Epidermal melanocyte (primary cell): ENCODE data around the gene FAM184B.
A peak's percentile ranks its signal among the peaks of the same experiment; 100 is the strongest.

Source experiments
- DNase-seq: peaks from one replicate; pipeline ENCODE4 v3.0.0; 2011; ENCODE audit warnings: low spot score; ENCODE audit not compliant: insufficient read length

FAM184B gene

GRCh38 chr4:17636696-17637622 lies 144.5 kb downstream of the FAM184B start:
- peak; percentile 69 for DNase-seq

DNA sequence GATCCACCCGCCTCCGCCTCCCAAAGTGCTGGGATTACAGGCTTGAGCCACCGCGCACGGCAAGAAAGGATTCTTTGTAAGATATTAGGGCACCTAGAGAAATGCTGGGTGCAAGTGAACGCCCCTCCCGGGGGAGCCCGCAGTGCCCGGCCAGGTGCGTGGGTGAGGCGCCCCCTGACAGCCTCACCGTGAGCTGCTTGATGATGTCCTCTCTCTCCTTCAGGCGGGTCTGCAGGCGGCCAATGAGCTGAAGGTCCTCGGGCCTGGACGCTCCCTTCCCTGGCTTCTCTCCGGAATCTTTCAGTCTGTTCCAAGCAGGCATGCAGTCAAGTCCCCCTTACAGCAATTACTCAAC lies 145.1 kb downstream of the FAM184B start:
- DNase-seq: no peak

DNA sequence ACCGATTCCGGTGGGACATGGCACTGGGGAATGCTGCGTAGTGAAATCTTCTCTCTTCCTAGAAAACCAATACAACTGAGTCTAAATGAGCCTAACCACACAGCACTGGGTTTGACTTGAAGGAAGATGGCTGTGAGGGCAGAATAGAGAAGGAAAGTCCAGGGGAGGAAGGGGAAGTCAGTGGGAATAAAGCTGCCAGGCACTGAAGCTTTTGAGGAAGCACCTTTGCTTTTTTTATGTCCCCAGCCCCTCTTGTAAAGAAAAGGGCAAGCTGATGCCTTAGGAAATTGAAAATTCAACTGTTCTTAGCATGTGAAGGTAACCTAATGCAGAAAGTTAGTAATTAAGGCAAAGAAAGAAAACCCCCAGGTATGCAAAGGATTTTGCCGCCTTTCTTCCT lies 146.4 kb downstream of the FAM184B start:
- DNase-seq: no peak

DNA sequence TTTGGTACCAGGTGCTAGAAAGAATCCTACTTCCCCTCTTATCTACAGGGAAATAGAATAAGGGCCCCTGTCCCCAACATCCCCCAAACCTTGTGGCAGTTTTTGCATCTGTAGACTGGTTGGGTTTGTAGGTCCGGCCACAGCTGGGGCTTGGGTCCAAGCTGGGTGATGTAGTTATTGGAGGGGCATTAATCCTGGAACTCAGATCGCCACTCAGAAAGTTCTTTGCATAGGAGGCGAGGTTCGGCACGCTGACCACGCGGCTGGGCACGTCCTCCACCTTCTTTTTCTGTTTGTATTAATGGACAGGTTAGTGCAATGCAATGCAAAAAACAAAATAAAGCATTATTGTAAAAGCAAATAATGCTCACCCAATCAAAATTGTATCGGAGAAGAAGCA lies 147.8 kb downstream of the FAM184B start:
- DNase-seq: no peak

DNA sequence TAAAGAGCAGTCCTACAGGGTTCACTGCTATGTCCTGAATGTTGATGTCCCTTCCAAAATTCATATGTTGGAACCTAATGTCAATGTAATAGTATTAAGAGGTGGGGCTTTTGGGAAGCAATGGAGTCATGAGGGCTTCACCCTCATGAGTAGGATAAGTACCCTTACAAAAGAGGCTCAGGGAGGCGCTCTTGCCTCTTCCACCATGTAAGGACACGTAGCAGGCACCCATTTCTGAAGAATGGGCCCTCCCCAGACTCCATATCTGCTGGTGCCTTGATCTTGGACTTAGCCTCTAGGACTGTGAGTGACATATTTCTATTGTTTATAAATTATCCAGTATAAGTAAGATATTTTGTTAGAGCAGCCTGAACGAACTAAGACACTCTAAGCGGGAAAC lies 151.2 kb downstream of the FAM184B start:
- DNase-seq: no peak

GRCh38 chr4:17624821-17625220 lies 156.6 kb downstream of the FAM184B start:
- DNase-seq: no peak

DNA sequence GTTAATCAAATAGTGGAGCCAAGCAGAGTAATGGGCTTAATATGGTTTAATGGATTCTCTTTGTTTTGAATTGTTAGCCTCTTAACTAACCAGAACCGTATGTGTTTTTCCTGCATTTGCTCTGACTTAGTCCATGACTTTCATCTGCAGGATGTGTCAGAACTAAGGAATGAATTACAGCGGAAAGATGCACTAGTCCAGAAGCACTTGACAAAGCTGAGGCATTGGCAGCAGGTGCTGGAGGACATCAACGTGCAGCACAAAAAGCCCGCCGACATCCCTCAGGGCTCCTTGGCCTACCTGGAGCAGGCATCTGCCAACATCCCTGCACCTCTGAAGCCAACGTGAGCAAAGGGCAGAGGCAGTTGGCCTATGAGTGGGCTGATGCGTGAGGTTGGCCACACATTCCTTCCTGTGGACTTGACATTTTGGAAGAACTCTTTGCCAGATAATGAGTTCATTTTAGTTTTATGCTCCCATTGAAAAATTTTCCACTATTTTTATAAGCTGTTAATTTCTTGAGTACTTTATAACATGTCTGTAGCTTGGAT lies 157.9 kb downstream of the FAM184B start:
- no peak for DNase-seq

DNA sequence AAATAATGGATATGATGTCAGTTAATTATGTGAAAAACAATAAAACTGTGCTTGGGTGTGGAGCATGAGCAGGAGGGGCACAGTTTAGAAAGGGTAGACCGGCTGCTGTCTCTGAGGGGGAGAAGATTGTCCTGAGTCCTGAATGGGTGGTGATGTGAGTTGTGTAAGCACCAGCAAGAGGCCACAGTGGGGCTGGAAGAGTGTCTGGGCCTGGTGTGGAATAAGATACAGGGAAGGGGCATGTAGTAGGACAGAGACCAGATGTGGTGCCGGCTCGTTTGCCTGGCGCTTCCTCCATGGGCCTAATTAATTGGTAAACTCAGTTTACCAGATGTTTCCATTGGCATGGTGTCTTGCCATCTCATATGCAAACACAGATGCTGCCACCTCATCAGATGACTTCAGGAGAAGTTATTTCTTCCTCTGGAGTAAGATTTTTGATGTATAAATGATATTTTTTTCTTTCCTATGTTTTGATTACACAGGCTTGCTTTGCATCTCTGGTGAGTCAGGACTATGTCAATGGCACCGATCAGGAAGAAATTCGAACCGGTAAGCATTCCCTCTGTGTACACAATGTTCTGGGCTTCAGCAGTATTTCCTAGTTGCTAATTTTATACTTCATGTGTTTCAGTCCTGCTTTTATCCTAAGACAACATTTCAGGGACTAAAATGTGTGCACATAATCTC lies 161.9 kb downstream of the FAM184B start:
- no peak for DNase-seq

DNA sequence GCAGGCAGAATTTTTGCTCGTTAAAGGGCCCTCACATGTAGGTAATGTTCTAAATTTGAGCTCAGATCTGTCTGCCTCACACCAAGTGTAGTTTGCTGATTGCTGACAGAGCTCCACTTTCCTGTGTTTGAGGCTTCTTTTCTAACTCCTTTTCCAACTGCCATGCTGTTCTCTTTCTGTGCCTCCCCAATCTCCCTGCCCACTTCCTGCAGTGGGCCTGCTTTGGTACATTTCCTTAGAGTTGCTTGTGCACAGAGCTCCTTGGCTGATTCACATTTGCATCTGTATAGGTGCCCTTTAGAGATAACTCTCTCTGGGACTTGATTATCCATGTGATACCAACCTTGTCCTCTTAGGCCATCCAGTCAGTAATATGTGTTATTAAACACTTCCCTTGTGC lies 162.5 kb downstream of the FAM184B start:
- no peak for DNase-seq

- DNase-seq: no peak
These were observed 165.1 kb downstream of the FAM184B start for GRCh38 chr4:17616283-17616682.

GRCh38 chr4:17614416-17615299 lies 166.8 kb downstream of the FAM184B start, which contains the start of gene MED28:
Gene MED28, plus strand, starts transcription at chr4:17614641. Its CDS starts 14 bp downstream, at chr4:17614655.
- DNase-seq: peak; percentile 98

- no peak for DNase-seq
These were observed 167.5 kb downstream of the FAM184B start for GRCh38 chr4:17613761-17614415.

- no peak for DNase-seq
These were observed 176.2 kb downstream of the FAM184B start for GRCh38 chr4:17605236-17605635.

GRCh38 chr4:17599826-17600225 lies 181.6 kb downstream of the FAM184B start:
- no peak for DNase-seq

GRCh38 chr4:17597517-17597916 lies 183.9 kb downstream of the FAM184B start:
- DNase-seq: no peak

- no peak for DNase-seq
These were observed 185.9 kb downstream of the FAM184B start for GRCh38 chr4:17595471-17596005.

- DNase-seq: no peak
These were observed 192.1 kb downstream of the FAM184B start for GRCh38 chr4:17589355-17589754.

GRCh38 chr4:17587094-17587822 lies 194.2 kb downstream of the FAM184B start:
- peak; percentile 42 for DNase-seq

GRCh38 chr4:17584521-17585213 lies 196.8 kb downstream of the FAM184B start:
- no peak for DNase-seq
